Measurements from ENCODE around the gene ESPN. TPM values are rescaled to one million over a fixed set of nuclear protein-coding genes. Genes with fewer than 3 reads are reported as not detected.

The ESPN gene
- total RNA-seq, 1 experiment from 2014 or later: 53.1 TPM

DNA sequence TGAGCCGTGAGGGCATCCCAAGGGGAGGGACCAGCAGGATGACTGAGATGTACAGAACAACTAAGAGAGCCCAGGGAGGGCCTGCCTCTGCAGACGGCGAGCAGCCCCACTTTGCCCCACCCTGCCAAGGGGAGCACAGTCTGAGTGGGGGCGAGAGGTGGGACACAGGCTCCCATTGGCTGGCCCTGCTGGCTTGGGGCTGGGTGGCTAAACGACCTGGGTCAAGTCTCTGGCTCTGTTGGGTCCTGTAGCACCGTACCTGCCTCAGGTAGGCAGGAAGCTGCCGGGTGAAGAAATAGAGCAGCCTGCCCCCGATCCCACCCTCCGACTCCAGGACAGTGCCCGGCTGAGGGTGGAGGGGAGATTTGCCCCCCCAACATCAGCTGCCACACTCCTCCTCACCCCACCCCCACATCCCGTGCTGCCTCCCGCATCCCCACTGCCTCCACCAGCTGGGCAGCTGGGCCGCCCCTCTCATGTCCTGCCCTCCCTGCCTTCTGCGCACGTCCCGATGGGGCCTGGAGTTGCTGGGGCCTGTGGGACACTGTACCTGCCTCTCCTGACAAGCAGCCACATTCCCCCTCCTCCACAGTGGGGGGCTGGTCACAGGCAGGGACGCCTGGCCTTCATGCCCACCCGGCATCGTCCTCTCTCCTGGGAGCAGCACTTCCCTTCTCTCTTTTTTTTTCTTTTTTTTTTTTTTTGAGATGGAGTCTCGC is 79.5 kb downstream of the ESPN start:
- no peak for DNase-seq
- no peak overlapping the region for H3K18ac ChIP-seq (ENCODE audit: insufficient read length, low read depth, low read length)

More for the DNA sequence above, 79.5 kb downstream of the ESPN start:
- no CpG with 5 or more reads among the region's 20 CpGs for WGBS (ENCODE audit: extremely low coverage, insufficient read length, low lambda C conversion rate)
- H3K23me2 ChIP-seq (ENCODE audit: insufficient read length, low read depth, low read length, poor library complexity, severe bottlenecking): no peaks in the 10 kb centered on the region
- Mint-ChIP-seq H3K4me1 (peaks cover 3% of the 10 kb centered on the region in 2 experiments), H3K27ac (0 out of 7 replicates have a peak overlapping the region, but pooled peaks of 1 of the 3 experiments have one; percentile 40), H3K4me3 (no peak overlapping the region), H3K36me3 (ENCODE audit: insufficient read depth in 1 of 3, low read depth in 3 of 3) (no peaks in the 10 kb centered on the region; a peak in 1 of 7 replicates), H3K9me3 (no peaks in the 10 kb centered on the region), H3K27me3 (ENCODE audit: low read depth) (peaks cover 18% of the 10 kb centered on the region)
- H3K14ac ChIP-seq (ENCODE audit: insufficient read depth, low read length): no peak overlapping the region
- no peak overlapping the region for H3K27ac ChIP-seq (ENCODE audit: insufficient read length, low read depth, low read length)
- no peak overlapping the region for H4K8ac ChIP-seq (replicated peaks; ENCODE audit: insufficient read length, low read depth, low read length)
- no peak overlapping the region for H2AFZ ChIP-seq (ENCODE audit: low read length)
- H2BK15ac ChIP-seq (ENCODE audit: low read depth, low read length): no peak overlapping the region
- no peak overlapping the region for H4K91ac ChIP-seq (ENCODE audit: insufficient read length, low read depth, low read length)
- TF ChIP-seq, protein P1, sequence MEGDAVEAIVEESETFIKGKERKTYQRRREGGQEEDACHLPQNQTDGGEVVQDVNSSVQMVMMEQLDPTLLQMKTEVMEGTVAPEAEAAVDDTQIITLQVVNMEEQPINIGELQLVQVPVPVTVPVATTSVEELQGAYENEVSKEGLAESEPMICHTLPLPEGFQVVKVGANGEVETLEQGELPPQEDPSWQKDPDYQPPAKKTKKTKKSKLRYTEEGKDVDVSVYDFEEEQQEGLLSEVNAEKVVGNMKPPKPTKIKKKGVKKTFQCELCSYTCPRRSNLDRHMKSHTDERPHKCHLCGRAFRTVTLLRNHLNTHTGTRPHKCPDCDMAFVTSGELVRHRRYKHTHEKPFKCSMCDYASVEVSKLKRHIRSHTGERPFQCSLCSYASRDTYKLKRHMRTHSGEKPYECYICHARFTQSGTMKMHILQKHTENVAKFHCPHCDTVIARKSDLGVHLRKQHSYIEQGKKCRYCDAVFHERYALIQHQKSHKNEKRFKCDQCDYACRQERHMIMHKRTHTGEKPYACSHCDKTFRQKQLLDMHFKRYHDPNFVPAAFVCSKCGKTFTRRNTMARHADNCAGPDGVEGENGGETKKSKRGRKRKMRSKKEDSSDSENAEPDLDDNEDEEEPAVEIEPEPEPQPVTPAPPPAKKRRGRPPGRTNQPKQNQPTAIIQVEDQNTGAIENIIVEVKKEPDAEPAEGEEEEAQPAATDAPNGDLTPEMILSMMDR (conservative IDR thresholded peaks at IDR 0.05): no peak
- no peak overlapping the region for H3K56ac ChIP-seq (ENCODE audit: insufficient read length, low read depth, low read length)
- no peak overlapping the region for H3K23ac ChIP-seq (ENCODE audit: insufficient read length, low read depth, low read length)
- no peak overlapping the region for H2BK12ac ChIP-seq (ENCODE audit: insufficient read length, low read depth, low read length)
- no peak overlapping the region for H3K4ac ChIP-seq (ENCODE audit: low read depth, low read length)
- H3K27me3 ChIP-seq (ENCODE audit: insufficient read depth, low read length): no peaks in the 10 kb centered on the region
- H3K79me1 ChIP-seq (ENCODE audit: insufficient read depth, low read depth, low read length, poor library complexity, severe bottlenecking): no peaks in the 10 kb centered on the region
- no peak overlapping the region for H2AK5ac ChIP-seq (ENCODE audit: insufficient read length, low read length)
- no peak overlapping the region for H4K5ac ChIP-seq (ENCODE audit: insufficient read length, low read depth, low read length)
- H3T11ph ChIP-seq (ENCODE audit: low read length): no peak overlapping the region
- no peak overlapping the region for H2BK120ac ChIP-seq (ENCODE audit: low read depth, low read length, poor library complexity, severe bottlenecking)
- no peaks in the 10 kb centered on the region for H4K20me1 ChIP-seq (ENCODE audit: control insufficient read depth, insufficient read depth, insufficient read length)
- no peak overlapping the region for H3K9ac ChIP-seq (ENCODE audit: extremely low read depth, insufficient read length, low read length)
- H3K4me2 ChIP-seq (ENCODE audit: insufficient read depth, insufficient read length, low read length): no peak overlapping the region
- no peaks in the 10 kb centered on the region for H3K79me2 ChIP-seq (ENCODE audit: insufficient read depth, low read length)
- H3K4me1 ChIP-seq (ENCODE audit: insufficient read depth, low read length): no peaks in the 10 kb centered on the region
- no peak overlapping the region for H2BK5ac ChIP-seq (ENCODE audit: insufficient read length, low read length)
- no peak overlapping the region for H2BK20ac ChIP-seq (ENCODE audit: low read depth, low read length, poor library complexity, severe bottlenecking)
- H3K9me3 ChIP-seq (ENCODE audit: control insufficient read depth, low read depth, low read length): no peaks in the 10 kb centered on the region
